AG04449 (cell line): ENCODE data around the gene BRD4.

ENCODE experiments used
- CTCF ChIA-PET: fragments of 350-600 bp; formaldehyde crosslinking; extraction: SDS; loops from one replicate; lab custom pipeline; 2021; ENCODE audit warnings: antibody characterized with exemption; lab: Yijun Ruan, JAX
- POLR2A ChIA-PET: fragments of 400-600, 350-600 bp; formaldehyde crosslinking; extraction: SDS; loops from one replicate; lab custom pipeline; 2020; ENCODE audit warnings: antibody characterized with exemption, inconsistent platforms; lab: Yijun Ruan, JAX
- DNase-seq: peaks from one replicate; pipeline ENCODE4 v3.0.0-alpha.2; 2010; ENCODE audit warnings: low read depth, low spot score
- H3K4me3 ChIP-seq: 2 replicates; pipeline ENCODE4 v1.5.1; 2011; ENCODE audit warnings: low read depth, mild to moderate bottlenecking, control low read depth, low read length
- TF ChIP-seq, protein P1 (sequence below): IDR thresholded peaks from one replicate; pipeline ENCODE4 v1.5.1; 2011; ENCODE audit warnings: mild to moderate bottlenecking, moderate library complexity, low read length, control low read depth, inconsistent platforms; ENCODE audit not compliant: insufficient read depth; ENCODE audit errors: missing control alignments

Gene BRD4

DNA sequence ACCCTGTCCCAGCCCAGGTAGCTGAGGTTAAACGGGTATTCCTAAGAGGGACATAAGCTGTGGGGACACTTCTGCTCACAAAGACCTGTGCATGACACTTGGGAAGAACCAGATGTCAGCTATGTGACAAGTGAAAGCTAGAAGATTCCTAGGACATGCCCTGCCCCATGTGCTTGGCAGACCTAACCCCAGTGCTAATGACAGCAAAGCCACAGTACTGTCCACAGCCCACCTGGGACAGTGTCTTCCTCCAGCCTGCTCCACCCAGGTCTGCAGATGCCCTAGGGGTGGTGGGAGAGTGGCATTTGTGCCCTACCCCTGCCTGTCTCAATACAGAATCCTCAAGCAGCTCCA, 81.7 kb downstream of the BRD4 start:
- CTCF ChIA-PET, result interaction anchor here (0.7 to 11.4 kb wide), 21 partner anchors 11 to 154 kb away, joined by 3 to 107 read pairs (median 4); partner anchors contain the start of genes EPHX3 and NOTCH3
- peak overlapping the region; percentile 31 for H3K4me3 ChIP-seq
- POLR2A ChIA-PET, result interaction anchor here (0.6 to 3.3 kb wide), 6 partner anchors 53 to 168 kb away, joined by 3 to 25 read pairs (median 4); partner anchors contain the start of genes AKAP8 and AKAP8L
- TF ChIP-seq, protein P1, sequence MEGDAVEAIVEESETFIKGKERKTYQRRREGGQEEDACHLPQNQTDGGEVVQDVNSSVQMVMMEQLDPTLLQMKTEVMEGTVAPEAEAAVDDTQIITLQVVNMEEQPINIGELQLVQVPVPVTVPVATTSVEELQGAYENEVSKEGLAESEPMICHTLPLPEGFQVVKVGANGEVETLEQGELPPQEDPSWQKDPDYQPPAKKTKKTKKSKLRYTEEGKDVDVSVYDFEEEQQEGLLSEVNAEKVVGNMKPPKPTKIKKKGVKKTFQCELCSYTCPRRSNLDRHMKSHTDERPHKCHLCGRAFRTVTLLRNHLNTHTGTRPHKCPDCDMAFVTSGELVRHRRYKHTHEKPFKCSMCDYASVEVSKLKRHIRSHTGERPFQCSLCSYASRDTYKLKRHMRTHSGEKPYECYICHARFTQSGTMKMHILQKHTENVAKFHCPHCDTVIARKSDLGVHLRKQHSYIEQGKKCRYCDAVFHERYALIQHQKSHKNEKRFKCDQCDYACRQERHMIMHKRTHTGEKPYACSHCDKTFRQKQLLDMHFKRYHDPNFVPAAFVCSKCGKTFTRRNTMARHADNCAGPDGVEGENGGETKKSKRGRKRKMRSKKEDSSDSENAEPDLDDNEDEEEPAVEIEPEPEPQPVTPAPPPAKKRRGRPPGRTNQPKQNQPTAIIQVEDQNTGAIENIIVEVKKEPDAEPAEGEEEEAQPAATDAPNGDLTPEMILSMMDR, result no peak
- DNase-seq, result no peak

DNA sequence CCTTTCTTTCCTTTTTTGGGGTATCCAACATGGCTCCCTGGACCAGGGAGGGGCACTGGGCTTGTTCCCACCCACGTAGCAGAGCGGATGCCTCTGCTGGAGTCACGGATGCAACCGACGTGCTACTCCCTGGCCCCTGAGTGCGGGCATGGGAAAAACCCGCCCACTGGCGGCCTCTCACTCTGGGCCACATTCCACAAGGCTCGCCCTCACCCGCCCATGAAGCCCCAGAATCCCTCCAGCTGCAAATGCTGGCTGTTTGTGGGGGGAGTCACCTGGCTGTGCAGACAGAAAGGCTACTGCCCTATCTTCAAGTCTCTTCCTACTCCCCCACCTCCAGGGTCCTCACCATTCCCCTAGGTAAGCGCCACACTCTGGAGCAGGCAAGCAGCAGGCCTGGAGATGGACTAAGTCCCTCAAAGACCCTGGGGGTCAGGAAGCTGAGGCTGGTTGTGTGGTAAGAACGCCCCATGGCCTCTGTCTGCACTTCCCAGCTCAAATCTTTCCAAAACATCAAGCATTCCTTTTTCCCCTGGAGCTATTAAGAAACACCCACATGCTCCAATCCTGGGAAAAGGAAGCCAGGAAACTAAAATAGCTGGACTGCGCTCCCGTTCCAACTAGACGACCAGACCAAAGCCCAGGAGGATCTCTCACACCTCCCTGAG, 82.2 kb downstream of the BRD4 start:
- ChIA-PET POLR2A (interaction anchor here (0.6 to 3.3 kb wide), 8 partner anchors 53 to 169 kb away, joined by 3 to 25 read pairs (median 4); partner anchors contain the start of genes AKAP8 and AKAP8L), CTCF (interaction anchor here (0.7 to 11.4 kb wide), 22 partner anchors 11 to 187 kb away, joined by 3 to 107 read pairs (median 4); partner anchors contain the start of genes EPHX3 and NOTCH3)
- TF ChIP-seq, protein P1, result no peak
- DNase-seq, result peak; percentile 86
- H3K4me3 ChIP-seq, result peak overlapping the region; percentile 31

DNA sequence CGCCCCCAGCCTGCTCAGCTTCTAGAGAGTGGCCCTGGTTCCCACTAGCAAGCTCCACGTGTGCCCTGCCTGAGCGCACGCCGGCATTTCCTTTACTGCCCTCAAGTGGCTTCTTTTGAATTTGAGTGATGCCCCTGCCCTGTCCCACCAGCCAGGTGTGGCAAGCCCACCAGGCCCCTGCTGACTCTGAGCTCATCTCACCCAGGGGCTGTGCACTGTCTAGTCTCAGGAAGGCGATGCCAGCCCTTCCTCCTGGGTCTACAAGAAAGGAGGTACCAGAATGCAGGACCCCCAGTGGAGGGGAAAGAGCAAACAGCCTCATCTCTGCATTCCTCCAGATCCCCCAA, 82.8 kb downstream of the BRD4 start:
- no peak overlapping the region for H3K4me3 ChIP-seq
- DNase-seq, result no peak
- POLR2A ChIA-PET, result interaction anchor here (0.6 to 3.3 kb wide), 5 partner anchors 54 to 170 kb away, joined by 3 to 25 read pairs (median 4); partner anchors contain the start of genes AKAP8 and AKAP8L
- TF ChIP-seq, protein P1, result no peak
- CTCF ChIA-PET, result interaction anchor here (1.2 to 11.4 kb wide), 12 partner anchors 10 to 188 kb away, joined by 3 to 107 read pairs (median 6); partner anchors contain the start of gene NOTCH3

DNA sequence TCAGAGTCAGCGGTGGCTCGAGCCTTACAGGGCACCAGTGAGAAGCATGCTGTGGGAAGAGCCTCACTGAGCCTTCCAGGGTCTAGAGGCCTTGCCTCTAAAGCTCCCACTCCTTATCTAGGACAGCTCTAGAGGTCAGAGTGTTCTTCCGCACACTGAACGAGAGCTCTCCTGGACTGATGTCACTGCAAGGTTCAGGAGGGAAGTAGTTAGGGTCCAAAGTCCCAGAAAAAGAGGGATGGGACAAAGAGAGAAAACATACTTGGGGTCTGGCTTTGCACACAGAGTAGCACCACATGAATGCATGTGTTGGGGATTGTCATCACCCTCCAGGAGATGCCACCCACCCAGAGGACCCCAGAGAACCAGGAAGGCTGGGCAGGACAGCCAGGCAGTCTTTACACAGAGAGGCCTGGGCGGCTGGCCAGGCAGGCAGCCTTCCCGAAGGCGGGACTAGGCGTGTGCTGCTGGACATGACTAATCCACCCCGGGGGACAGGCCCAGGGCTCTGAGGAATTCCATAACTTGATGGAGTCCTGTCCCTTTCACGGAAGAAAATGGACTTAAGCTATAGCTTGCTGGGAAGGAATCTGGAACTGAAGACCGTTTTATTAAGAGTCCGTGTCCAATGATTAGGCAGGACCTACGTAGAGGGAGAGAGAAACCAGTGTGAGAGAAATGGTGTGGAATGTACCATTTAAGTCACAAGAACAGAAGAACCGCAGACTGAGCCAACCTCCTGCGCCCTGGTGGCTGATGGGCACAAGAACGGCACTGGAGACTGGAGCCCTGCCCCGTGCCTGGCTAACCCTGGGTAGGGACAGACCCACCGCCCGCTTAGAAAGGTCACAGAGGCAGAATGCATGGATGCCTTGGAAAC, 83.5 kb downstream of the BRD4 start:
- DNase-seq, result peak; percentile 75
- ChIA-PET CTCF (interaction anchor here (0.6 to 11.4 kb wide), 10 partner anchors 10 to 744 kb away, joined by 3 to 107 read pairs (median 8); partner anchors contain the start of gene NOTCH3), POLR2A (interaction anchor here (1.0 to 3.3 kb wide), 3 partner anchors 60 to 170 kb away, joined by 3 to 25 read pairs (median 9); partner anchors contain the start of genes AKAP8 and AKAP8L)
- TF ChIP-seq, protein P1, result no peak
- H3K4me3 ChIP-seq, result no peak overlapping the region

DNA sequence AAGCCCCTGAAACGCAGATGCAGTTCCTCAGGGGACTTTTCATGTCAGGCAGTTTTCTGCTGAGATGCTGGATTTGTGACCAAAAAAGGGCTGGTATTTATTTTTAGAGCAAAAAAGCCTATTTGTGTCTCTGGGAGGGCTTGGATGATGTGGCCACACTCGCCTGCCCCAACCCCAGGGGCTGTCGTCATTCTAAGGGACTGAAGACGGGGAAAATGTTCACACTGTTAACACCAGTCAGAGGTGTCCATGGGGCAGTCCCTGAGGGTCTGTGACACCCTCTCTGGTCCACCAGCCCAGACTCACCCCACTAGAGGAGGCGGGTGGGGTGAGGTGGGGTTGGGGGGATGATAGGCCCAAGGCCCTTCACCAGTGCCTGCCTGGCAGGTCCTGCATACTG, 84.2 kb downstream of the BRD4 start:
- DNase-seq, result no peak
- POLR2A ChIA-PET, result no interaction called here
- CTCF ChIA-PET, result interaction anchor here (6.4 to 11.4 kb wide), 2 partner anchors 15 to 70 kb away, joined by 87 to 107 read pairs; no protein-coding TSS in a partner anchor
- no peak overlapping the region for H3K4me3 ChIP-seq
- TF ChIP-seq, protein P1, result no peak
